OCI-LY7 (cell line): Measurements from ENCODE around the gene GRM4.

Experiments used
- EZH2phosphoT487 ChIP-seq: fragments of 200-600 bp; sonication (generic); IDR thresholded peaks from 2 replicates; pipeline ENCODE4 v1.6.1; 2018; ENCODE audit warnings: low read depth, borderline replicate concordance, mild to moderate bottlenecking, mixed run types, antibody characterized with exemption, low read length, moderate library complexity, mixed read lengths
- TF ChIP-seq, protein P1 (sequence below): fragments of 200-600 bp; sonication (generic); conservative IDR thresholded peaks from 2 replicates; pipeline ENCODE4 v1.5.1; 2014; ENCODE audit warnings: mild to moderate bottlenecking, antibody characterized with exemption, low read length, moderate library complexity, mixed read lengths

DNA sequence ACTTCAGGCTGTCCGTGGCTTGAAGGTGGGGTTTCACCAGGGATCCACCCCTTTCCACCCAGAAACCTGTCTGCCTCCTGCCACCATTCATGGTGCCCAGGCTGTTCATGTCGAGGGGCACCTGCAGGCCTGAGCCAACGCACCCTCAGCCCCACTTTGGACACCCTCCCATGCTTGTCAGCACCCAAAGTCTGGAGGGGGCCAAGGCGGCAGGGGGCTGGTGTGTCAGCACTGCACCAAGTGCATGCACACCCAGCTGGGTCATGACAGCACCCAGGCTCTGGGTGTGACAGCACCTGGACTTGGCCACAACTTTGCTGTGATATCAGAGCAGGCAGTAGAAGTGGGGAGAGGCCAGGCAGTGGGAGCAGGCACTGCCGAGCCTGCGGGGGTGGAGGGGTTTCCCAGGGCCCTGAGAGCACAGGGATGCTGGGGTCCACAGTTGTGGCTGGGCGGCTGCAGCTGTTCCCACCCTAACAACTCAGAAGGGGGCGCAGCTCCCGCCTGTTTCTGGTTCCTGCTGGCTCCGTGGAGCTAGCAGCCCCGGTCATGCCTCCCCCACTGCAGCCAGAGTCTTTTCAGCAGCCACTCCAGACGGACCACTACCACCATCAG lies 33.3 kb upstream of the GRM4 start:
- TF ChIP-seq, protein P1, sequence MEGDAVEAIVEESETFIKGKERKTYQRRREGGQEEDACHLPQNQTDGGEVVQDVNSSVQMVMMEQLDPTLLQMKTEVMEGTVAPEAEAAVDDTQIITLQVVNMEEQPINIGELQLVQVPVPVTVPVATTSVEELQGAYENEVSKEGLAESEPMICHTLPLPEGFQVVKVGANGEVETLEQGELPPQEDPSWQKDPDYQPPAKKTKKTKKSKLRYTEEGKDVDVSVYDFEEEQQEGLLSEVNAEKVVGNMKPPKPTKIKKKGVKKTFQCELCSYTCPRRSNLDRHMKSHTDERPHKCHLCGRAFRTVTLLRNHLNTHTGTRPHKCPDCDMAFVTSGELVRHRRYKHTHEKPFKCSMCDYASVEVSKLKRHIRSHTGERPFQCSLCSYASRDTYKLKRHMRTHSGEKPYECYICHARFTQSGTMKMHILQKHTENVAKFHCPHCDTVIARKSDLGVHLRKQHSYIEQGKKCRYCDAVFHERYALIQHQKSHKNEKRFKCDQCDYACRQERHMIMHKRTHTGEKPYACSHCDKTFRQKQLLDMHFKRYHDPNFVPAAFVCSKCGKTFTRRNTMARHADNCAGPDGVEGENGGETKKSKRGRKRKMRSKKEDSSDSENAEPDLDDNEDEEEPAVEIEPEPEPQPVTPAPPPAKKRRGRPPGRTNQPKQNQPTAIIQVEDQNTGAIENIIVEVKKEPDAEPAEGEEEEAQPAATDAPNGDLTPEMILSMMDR: 0 out of 2 replicates have a peak, but pooled peaks have one; percentile 22
- TF ChIP-seq EZH2phosphoT487: no peak
